ENCODE measurements around the gene STARD5.
A peak's percentile ranks its signal among the peaks of the same experiment; 100 is the strongest.
"Not testable (repeated sequence)": the region's sequence is repeated elsewhere in the genome, so short reads cannot be mapped to it uniquely, and the experiment has no call there.

The STARD5 gene

GRCh38 chr15:81323944-81324881 lies at the start of gene STARD5:
TSS of gene STARD5 (minus strand) at chr15:81324141. CDS start at chr15:81324099, 42 bp downstream.
- peak; percentile 91 for DNase-seq (ENCODE audit: low read depth)

GRCh38 chr15:81373176-81373575 lies 49.2 kb upstream of the STARD5 start:
- no peak for DNase-seq (ENCODE audit: low read depth)

GRCh38 chr15:81372575-81372974 lies 48.6 kb upstream of the STARD5 start:
- DNase-seq (ENCODE audit: low read depth) = no peak

GRCh38 chr15:81363718-81364500 lies 40.0 kb upstream of the STARD5 start:
- no peak for DNase-seq (ENCODE audit: low read depth)

GRCh38 chr15:81363276-81363675 lies 39.3 kb upstream of the STARD5 start:
- DNase-seq (ENCODE audit: low read depth) = no peak

- no peak for DNase-seq (ENCODE audit: low read depth)
Observed at GRCh38 chr15:81362790-81363189, 38.8 kb upstream of the STARD5 start.

GRCh38 chr15:81361891-81362290 lies 38.0 kb upstream of the STARD5 start:
- no peak for DNase-seq (ENCODE audit: low read depth)

- DNase-seq (ENCODE audit: low read depth) = no peak
Observed at GRCh38 chr15:81360491-81360890, 36.5 kb upstream of the STARD5 start.

GRCh38 chr15:81358248-81358647 lies 34.3 kb upstream of the STARD5 start:
- DNase-seq (ENCODE audit: low read depth) = no peak

GRCh38 chr15:81357180-81357686 lies 33.3 kb upstream of the STARD5 start:
- DNase-seq (ENCODE audit: low read depth) = no peak

GRCh38 chr15:81356252-81356651 lies 32.3 kb upstream of the STARD5 start:
- DNase-seq (ENCODE audit: low read depth) = no peak

- no peak for DNase-seq (ENCODE audit: low read depth)
Observed at GRCh38 chr15:81351651-81352050, 27.7 kb upstream of the STARD5 start.

GRCh38 chr15:81349271-81349670 lies 25.3 kb upstream of the STARD5 start:
- no peak for DNase-seq (ENCODE audit: low read depth)

GRCh38 chr15:81348691-81349090 lies 24.8 kb upstream of the STARD5 start:
- DNase-seq (ENCODE audit: low read depth) = not testable (repeated sequence)

GRCh38 chr15:81347910-81348309 lies 24.0 kb upstream of the STARD5 start:
- no peak for DNase-seq (ENCODE audit: low read depth)

GRCh38 chr15:81346611-81347010 lies 22.7 kb upstream of the STARD5 start:
- DNase-seq (ENCODE audit: low read depth) = no peak

- DNase-seq (ENCODE audit: low read depth) = no peak
Observed at GRCh38 chr15:81343371-81343770, 19.4 kb upstream of the STARD5 start.

GRCh38 chr15:81341351-81341750 lies 17.4 kb upstream of the STARD5 start:
- no peak for DNase-seq (ENCODE audit: low read depth)

GRCh38 chr15:81339851-81340250 lies 15.9 kb upstream of the STARD5 start:
- no peak for DNase-seq (ENCODE audit: low read depth)

- DNase-seq (ENCODE audit: low read depth) = no peak
Observed at GRCh38 chr15:81339321-81339720, 15.4 kb upstream of the STARD5 start.

GRCh38 chr15:81338170-81339007 lies 14.4 kb upstream of the STARD5 start:
- DNase-seq (ENCODE audit: low read depth) = no peak

- DNase-seq (ENCODE audit: low read depth) = no peak
Observed at GRCh38 chr15:81337713-81338157, 13.8 kb upstream of the STARD5 start.
